Anterior cingulate cortex (tissue), 58 donors: Measurements from ENCODE around the gene USO1.

Experiments used
- DNase-seq, 58 donors: peaks; one replicate each; lab custom pipeline; 2025; lab: John Stamatoyannopoulos, UW

Gene USO1

DNA sequence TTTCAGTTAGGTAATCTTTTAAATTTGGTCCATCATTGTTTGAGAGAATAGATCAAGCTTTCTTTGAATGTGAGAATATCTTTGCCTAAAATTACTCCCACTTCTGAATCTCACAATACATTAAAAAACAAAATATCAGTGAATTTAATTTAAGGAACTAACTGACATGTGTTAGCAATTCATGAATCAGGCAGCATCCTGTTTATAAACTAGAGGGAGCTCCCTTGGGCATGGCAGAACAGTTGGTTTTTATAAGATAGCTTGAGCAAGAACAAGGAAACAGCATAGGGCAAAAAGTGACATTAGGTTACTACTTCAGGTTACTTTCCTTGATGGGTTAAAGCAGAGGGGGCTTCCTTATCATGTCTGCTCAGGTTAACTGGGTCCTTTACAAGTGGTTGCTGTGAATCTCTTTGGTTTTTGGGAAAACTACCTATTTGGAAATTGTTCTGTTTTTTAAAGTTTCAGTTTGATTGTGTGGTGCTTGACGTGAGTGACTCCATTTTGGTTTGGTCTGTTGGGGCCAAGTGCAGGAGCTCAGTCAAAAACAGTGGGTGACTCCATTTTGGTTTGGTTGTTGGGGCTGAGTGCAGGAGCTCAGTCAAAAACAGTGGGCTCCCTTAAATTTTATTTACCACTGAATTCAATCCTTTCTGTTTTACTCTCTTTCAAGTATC, 109.9 kb downstream of the USO1 start:
- DNase-seq: no peak

GRCh38 chr4:75834772-75835154, 110.4 kb downstream of the USO1 start:
- DNase-seq: no peak

DNA sequence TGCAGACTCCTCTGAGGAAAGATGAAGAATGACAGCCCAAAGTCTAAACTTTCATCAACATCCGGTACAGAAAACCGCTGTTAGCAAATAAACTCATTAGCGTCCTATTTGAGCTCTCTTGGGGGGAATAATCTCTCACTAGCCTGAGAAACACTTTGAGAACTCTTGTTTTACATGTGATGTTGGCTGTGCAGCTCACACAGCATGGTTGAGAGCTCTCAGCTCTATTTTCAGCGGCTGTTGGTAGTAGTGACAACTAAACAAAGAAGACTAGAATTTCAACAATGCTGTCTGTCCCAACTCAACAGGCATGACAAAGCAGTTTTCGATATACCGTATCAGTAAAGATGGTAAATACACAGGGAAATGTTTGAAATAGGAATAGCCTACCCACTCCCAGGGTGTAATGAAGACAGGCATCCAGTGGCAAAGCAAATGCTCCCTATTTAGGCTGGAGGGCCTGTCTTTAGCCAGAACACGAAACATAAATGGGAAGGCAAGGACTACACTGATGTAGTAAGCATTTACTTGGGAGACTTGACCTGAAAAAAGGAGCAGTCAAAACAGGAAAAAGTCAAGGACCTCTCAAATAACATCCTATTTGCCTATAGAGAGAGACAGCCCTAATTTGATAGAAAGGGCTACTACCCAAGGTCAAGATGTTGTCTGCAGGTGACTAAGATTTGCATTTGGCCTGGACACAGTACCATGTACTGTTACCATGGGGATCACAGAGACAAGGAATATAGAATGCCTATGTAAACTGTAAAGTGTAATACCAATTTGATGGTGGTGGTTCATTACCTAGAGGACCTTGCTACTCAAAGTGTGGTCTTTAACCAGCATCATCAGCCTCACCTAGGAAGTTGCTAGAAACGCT, 117.5 kb downstream of the USO1 start:
- DNase-seq: no peak

GRCh38 chr4:75843596-75843995, 119.2 kb downstream of the USO1 start:
- DNase-seq: no peak

DNA sequence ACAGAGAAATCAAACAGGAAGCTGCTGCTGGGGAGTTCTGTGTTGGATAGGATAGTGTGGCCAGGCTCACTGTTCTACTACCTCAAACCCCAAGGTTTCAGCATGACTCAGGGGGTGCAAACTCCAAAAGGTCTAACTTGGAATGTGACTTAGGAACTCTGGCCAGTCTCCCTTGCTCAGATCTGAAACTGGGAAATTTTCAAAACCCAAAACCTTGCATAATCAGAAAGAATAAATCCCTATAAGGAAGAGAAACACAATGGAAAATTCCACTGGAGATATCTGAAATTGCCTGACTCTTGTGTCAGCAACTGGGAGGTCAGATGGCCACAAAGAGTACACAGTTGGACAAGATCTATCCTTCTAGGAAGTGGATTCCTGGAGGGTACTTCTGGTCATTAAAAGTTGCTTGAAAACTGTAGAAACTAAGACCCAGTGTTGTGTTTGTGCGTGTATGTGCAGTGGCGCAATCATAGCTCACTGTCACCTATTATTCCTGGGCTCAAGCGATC, 119.8 kb downstream of the USO1 start:
- DNase-seq: no peak

DNA sequence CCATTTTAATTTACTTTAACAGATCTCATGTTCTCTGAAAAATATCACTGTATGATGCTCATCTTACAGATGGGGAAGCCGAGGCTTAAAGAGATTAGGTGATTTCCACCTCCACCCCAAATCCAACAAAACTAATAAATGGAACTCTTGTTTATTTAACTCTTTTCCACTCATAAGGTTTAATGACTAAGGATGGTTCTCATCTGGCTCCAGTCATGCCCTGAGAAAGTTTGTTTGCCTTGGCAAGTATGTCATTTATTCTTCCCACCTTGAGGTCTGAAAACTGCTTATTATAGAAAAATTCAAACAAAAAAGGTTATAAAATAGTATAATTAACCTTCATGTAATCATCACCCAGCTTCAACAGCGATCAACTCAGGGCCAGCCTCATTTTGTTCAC, 121.6 kb downstream of the USO1 start:
- DNase-seq: no peak

- DNase-seq: peak in 7 of 58 donors; percentile 4 to 41 (median 9)
Measured at GRCh38 chr4:75848171-75848760, 123.9 kb downstream of the USO1 start.

- DNase-seq: no peak
Measured at GRCh38 chr4:75848891-75849290, 124.5 kb downstream of the USO1 start.

DNA sequence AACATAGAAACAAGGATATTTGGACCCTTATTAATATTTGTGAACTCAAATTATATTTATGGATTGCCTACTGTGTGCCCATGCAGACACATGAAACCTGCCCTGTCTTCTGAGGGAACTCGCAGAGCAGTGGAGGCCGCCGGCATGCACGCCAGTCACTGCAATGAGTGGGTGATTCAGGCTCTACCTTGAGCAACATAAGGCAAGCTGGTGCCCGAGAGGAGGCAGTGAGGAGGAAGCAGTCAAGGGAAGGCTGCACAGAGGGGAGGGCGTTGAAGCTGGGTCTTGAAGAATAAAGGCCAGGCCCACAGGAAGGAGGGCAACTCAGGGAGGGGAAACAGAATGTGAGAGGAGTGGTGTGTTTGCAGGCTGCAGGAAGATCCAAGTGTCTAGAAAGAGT, 125.1 kb downstream of the USO1 start:
- no peak for DNase-seq

DNA sequence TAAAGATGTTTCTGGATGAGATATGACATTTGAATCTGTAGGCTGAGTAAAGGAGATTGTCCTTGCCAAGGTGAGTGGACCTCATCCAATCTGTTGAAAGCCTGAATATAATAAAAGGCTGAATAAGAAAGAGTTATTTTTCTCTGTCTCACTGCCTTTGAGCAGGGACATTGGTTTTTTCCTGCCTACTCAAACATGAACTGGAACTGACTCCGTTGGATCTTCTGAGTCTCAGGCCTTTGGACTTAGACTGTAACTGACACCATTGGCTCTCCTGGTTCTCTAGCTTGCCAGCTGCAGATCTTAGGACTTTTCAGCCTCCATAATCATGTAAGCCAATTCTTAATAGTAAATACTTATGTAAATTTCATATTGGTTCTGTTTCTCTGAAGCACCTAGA, 134.3 kb downstream of the USO1 start:
- no peak for DNase-seq

DNA sequence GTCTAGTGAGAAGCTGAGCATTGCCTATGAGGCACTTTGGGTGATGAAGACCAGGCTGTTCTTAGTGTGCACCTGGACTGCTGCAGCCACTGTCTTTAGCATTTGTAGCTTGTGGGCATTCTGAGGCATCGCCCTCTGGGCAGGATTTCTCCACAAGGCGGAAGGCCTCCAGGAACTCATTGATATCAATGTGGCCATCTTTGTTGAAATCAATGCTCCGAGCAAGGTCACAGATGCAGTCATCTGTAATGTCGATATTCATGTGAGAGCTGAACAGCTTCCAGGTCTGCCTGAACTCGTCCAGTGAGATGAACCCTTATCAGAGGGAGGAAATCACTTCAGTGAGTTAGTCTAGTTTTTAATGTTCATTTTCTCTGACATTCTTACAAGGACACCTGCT, 136.2 kb downstream of the USO1 start:
- DNase-seq: no peak
